Activated CD8-positive, alpha-beta memory T cell treated with anti-CD3 and anti-CD28 coated beads, Interleukin-2, amount 50 U/mL, for 1 hour (primary cell): ENCODE data around the gene GBX2.

Source experiments
- DNase-seq: peaks from one replicate; pipeline ENCODE4 v3.0.0-alpha.2; 2020; ENCODE audit errors: extremely low read depth

The GBX2 gene

DNA sequence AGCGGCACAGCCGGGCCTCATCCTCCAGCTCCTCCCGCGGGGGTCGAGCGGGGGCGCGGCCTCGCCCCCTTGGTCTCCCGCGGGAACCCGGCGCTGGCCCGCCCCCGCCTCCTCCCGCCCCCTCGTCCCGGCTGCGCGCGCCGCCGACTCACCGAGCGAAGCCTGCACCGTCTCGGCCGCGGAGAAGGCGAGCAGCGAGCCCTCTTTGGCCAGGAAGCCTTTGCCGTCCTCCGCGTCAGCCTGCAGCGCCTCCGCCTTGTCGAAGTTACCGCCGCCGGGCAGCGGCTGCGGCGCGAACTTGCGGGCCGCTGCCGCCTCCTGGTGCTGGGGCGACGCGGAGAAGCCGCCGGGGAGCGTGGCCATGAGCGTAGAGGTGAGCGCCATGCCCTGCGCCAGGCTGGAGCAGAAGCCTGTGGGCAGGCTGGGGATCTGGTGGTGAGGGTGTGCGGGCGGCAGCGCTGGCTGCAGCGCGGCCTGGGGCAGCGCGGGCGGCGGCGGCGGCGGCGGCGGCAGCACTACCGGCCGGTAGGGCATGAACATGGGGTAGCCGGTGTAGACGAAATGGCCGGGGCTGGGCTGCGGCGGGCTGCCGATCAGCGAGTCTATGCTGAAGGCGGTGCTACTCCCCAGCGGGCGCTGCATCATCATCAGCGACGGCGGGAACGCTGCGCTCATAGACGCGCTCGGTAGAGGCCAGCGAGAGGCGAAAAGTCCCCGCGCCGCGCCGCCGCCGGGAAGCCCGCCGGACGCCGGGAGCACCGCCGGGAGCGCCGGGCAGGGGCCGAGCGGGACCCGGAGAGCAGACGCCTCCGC lies 683 bp downstream of the GBX2 start:
- no peak for DNase-seq

DNA sequence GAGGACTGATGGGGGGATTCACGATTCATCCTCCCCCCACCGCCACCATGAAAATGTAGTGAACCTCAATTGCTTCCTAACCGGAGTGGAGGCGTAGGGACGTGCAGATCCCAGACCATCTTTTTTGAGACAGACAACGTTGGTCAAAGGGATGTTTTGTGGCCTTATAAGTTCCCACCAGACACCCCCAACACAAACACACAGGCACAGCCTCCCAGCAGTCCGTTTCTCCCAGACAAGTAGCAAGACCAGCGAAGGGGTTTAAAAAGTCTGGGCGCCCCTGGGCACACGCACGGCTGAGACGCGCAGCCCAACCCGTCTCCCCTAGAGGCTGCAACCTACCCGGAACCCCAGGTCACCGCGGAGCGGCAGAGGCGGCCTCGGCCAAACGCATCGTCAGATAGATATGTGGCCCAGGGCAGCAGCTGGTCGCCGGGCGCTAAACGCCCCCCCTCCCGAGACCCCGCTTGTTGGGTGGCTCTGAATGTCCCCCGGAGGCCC lies 1.3 kb downstream of the GBX2 start:
- no peak for DNase-seq

DNA sequence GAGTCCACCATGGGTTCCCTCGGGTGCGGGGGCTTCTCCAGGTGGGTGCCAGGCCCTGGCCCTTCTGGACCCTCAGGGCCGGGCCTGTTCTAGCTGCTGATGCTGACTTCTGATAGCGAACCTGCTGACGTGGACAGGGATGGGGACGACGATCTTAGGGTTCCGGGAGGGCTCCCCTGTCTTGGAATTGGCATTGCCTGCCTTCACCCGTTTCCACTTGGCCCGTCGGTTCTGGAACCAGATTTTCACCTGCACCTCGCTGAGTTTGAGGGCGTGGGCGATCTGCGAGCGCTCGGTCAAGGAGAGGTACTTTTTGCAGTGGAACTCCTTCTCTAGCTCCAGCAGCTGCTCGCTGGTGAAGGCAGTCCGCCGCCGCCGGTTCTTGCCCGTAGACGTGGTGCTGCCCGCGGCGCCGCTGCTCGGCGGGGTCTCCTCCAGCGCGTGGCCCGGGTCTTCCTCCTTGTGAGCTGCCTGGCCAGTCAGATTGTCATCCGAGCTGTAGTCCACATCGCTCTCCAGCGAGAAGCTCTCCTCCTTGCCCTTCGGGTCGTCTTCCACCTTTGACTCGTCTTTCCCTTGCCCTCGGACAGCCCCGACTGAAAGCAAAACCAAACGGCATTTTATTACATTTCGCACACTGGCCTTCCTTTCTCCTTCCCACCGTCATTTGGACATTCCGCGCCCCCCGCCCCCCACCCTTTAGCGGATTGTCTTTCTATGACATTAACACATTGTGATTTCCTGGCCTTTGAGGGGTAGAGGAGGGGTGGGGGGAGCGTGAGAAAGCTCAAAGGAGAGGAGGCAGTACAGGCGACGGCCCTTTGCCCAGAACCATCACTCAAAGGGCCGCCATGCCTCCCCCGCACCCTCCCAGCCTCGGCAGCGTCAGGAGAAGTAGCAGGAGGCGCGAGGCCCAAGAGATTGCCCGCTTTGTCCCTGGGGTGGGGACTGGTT lies 2.1 kb downstream of the GBX2 start:
- DNase-seq, result no peak

DNA sequence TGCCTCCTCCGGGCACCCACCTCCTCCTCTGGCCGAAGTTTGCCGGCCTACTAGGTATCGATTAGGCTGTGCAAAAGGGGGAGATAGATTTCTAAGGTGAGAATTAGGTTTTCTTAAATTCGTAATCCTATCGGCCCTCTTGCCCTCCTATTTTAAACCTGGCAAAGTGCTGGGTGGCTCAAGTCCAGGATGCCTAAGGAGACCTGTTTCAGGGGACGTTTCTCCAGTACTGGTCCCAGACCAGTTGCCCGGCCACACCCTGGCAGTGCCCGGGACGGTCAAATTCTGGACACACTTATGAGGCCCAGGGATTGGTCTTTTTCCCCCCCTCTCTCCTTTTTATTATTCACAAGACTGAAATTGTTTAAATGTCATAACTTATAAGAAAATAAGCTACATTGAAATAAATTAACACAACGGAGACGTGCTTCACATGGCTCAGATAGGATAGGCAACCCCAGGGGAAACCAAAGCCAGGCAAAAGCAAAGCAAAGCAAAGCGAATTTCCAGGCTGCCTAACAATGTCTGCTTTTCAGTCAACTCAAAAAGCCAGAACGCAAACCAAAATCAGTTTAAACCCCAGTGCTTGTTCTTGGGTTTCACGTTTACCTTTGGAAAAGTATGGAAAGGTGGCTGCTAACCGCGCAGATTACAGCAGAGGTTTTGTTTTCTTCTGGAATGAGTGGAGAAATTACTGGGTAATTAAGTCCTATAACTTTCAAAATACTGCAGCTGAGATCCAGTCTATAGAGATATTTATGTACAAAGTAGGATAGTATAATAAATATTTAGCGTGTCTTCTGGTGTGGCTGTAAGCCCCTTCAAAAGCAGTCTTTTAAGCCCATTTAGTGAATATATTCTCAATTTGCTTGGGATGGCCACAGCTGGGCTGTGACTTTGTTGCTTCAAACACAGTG lies 3.0 kb downstream of the GBX2 start:
- DNase-seq, result no peak

DNA sequence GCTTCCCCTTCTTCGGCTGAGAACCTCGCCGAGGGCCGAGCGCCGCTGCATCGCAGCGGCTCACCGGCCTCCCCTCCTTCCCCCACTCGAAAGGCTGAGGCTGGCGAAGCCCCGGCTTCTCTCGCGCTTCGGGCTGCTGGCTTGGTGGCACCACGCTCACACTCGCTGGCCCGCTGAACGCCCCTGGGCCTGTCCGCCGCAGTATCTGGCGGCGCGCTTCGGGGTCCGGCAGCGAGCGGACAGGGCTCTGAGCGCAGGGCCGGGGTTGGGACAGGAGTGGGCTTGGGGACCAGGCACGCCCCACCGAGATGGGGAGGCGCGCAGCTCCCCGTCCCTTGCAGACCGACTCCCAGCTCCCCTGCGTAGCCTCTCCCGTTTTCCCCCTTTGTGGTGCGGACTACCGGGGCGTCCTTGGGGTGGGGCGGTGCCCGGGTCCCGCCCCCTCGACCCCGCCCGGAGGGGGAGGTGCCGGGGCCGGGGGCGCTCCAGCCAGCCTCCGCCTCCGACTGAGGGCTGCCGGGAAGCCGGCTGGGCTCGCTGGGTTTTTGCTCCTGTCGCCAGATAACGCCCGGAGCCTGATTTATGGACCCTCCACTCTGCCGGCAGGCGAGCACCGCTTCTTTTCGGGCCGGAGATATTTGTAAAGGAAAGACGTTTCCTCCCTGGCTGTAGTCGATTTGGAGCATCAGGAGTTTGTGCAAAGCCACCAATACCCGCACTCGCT lies 3.8 kb downstream of the GBX2 start:
- no peak for DNase-seq

DNA sequence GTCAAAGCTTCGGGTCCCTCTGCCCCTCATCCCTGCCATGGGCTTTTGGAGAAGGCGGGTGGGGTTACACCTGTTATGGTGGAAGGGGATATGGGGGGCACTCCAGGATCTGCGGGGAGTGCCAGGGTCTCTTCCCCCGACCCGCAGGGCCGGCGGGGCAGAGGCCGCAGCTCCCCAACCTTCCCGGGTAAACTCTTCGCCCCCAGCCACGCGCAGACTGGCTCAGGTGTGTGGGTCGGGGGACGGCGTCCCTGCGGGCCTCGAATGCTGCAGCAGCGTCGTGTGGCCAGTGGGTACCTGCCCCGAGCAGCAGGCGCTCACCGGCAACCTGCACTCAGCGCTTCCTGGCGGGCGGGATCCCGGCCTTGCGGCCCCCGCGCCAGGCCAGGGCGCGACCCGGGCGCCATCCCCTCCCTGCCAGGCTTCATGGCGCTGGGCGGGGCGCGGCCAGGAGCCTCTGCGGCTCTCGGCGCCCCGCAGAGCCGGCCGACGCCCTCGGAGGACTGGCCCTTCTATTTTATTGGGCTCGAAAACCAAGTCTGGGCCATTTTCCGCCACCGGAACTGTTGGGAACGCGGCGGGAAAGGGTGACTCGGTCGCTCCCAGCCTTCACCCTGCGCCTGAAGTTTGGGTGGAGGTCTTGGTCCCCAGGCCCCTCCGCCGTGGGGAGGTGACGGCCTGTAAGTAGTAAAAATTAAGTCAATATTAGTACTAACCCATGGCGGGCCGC lies 4.5 kb downstream of the GBX2 start:
- no peak for DNase-seq

DNA sequence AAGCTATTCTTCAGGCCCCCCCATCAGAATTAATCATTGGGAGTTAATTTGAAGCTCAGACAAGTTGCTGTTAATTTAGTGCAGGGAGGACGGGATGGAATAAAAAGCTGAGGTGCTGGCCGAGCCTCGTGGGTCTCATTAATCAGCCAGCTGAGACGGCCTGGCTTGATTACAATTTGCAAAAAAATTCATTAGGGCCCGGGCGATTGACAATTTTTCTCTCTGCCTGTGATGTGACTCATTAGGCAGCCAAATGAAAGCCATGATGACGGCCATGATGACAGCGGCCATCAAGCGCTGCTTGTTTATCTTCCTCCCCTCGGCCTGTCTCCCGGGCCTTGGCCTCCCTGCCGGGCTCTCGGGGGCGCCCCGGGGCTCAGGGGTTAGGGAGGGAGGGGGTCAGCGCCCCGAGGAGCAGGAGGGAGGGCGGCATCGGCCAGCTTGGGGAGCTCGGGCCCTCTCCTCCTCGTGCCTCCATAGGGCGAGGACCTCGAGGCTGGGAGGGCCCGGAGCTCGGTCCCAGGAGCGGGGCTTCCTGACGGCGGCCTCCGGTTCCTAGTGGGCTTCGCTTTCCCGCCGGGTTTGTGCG lies 5.2 kb downstream of the GBX2 start:
- no peak for DNase-seq

DNA sequence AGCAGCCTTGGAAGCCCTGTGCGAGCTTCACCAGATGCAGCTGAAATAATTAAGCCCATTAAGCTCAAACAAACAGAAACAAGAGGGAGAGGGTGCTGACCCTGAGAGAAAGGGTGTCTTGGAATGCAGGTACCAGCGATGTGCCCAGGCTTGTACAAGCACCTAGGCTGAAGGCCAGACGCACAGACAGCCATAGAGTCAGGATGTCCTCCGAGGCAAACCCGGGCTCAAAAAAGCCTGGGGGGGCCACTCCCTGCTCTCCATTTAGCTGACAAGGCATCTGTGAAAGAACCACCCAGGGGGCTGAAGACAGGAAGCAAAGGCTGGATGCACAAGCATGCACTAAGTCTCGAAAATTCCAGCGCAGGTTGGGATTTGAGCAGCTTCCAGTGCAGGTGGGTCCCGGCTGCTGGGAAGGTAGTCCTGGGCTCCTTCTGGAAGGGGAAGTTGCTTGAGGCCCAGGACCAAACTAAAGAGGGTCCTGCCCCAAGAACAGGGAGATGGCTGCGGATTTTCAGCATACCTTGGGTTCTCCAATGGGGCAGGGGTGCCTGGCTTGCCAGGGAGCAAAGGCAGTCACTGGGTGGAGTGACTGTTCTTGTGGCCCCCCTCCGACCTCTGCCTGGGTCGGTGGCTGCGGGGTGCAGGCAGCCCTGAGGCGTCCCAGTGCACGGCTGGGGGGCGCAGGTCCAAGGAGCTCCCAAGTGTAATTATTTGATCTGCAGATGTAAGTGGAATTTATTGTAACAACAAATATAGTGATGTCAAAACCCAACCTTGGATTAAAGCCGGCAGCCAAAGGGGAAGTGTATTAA lies 5.9 kb downstream of the GBX2 start:
- DNase-seq, result no peak

DNA sequence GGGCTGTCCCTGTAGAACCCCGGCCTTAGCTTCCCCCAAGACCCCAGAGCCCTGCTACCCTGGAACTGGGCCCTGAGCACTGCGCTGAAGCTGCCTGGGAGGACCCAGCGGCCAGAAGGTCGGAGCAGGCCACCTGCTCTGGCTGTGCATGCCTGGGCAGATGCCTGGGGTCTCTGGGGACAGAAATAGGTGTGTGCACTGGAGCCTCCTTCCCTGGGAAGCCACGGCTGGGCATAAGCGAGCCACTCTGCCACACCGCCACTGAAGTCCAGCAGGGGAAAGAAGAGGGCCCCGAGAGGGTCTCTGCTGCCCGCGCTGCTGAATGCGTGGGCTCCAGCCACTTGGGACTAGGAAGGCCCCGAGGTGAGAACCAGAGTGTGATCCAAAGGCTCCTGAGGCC lies 6.7 kb downstream of the GBX2 start:
- DNase-seq, result no peak

DNA sequence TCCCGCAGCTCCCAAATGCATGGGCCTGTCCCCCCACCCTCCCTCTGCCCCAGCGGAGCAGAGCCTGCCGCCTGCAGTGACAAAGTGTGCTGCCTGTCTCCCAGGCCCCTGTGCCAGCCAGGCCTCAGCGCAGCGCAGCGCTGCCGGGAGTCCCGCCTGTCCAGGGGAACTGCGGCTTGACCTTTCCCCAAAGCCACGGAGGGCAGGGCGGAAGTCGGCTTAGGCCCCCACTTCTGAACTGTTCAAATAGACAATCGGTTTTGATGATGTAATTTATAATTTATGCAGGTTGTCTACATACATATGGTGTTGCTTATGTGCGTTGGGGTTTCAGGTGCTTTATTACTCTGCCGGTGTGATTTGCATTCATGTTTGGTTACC lies 7.1 kb downstream of the GBX2 start:
- DNase-seq, result no peak

DNA sequence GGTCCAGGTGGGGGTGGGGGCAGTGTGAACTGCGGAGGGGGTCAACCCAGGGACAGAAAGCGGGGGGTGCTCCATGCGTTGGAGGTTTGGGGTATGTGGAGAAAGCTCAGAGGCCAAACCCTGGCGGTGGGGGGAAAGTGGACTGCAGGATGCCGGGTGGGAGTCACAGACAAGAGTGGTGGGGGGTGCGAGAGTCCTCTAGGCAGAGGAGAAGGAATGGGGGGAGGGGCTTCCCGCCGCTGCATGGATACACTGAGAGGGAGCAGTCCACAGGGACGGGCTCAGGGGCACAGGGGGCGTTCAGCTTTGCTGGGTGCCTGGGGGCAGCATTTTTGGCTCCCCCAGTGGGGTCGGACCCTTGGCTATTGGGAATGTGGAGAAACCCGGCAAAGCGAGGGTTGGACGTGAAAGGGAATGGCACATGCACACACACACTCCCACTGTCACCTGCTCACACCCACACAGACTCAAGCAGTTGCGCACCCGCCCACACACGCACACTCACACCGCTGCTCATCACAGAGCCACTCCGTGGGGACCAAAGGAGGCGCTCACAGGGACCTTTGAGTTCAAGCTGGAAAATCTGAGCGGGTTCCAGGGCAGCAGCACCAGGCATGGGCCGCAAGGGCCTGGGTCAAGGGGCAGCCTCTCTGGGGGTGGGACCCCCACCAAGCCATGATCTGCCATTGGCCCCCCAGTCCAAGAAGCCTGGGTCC lies 7.7 kb downstream of the GBX2 start:
- no peak for DNase-seq

DNA sequence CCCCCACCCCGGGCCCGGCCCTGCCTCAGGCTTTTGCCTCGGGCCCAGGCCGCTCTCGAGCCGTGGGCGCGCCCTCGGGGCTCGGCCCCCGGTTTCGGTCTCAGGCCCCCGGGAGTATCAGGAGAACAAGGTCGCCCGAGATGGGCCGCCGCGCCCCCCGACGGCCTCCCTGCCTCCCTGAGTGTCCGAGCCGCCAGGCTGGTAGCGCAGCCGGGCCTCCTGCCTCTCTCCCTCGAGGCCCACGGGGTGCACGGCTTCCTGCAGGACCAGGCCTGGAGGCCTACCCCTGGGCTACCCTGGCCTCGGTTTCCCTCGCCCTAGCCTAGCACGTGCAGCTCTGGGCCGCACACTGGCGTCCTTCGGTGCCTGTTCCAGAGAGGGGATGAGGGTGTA lies 8.4 kb downstream of the GBX2 start:
- DNase-seq, result no peak

DNA sequence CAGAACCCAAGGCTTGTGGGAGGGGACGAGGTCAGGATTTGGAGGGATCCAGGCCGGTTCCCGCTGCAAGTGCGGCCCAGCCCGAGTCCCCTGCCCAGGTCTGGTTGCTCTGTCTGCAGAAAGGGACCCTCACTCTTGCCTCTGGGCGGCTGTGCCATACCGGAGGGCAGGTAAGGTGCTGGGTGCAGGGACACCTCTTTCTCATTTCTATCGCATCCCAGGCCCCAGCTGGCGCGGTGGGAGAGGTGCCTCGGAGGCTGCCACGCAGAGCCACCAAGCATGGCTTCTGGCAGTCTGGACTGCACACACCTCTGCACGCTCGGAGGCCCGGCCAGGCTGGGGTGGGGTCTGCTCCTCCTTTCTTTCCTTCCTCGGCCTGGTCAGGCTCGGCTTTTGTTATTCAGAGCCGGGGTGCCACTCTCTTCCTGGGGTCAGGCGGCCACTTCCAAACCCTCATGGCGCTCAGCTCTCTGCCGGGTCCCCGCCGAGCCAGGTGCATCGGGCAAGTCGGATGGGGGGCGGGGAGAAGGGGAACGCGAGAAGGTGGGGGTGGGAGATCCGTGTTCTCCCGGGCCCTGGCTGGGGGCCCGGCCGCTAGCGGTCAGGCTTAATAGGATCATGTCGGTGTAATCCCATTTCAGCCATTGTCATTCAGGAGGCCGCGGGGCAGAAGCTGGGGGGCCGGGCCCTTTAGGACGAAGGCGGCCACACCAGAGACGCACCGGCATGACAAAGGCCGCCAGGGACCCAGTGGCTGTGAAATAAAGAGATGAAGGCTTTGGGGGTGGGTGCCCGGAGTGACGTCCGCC lies 9.0 kb downstream of the GBX2 start:
- no peak for DNase-seq

DNA sequence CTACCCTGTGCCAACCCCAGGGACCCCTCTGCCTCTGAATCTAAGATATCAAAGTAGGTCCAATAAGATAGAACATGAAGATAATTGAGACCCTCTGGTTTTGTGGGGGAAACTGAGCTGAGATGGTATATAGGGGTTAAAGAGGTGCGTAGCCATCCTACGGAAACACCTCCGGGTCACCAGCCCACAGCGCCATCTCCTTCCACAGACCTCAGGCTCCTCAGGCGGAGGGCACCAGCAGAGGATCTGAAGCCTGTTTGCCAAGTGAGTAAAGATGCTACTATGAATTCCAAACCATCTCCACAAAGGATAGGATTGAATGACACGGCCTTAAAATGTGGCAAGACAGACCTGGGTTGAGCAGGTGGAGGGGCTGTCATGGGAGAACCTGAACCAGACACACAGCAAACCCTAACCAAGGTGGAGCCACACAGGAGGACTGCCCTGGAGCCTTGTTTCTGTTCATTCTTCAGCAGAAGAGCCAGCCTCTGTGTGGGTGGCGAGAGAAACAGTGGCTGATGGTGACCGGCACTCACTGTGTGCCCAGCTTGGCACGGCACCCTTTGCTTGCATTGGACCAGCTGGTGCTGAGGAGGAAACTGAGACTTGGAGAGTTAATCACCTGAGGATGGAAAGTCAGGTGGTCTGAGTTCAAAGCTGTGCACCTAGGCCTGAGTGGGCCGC lies 10.2 kb downstream of the GBX2 start:
- DNase-seq, result no peak

DNA sequence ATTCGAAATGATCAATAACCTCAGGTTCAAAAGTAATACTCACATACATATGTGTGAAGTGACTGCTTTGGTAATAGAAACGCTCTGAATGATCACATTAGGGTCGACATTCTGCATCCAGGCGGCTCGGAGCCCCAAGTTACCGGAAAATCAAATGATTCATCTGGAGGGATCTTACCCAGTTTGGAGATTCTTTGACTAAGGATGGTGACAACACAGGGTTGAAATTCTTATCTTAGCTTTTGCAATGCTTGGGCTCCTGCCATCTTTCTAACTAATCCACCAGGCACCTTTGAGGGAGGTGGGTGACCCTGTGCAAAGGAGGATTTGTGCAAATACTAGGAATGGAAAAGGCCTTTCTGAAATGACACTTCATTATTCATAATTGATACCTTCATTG lies 10.8 kb downstream of the GBX2 start:
- no peak for DNase-seq

DNA sequence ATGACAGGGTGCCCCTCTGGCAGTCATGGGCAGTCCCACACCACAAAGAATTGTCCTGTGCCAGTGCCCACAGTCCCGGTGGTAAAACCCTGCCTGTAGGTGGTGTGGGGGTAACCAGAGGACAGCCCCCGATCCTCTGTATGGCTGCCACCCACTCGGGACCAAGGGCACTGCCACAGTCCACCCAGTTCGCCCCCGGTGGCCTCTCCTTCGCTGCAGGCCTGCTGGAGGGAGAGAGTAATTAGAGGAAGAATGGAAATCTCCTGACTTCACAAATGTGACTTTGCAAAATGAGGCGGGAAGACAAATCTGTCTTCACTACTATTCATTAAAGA lies 11.4 kb downstream of the GBX2 start:
- DNase-seq, result no peak
